T-cell (primary cell): ENCODE results near the gene VSIG4. TPM values are rescaled to one million over a fixed set of nuclear protein-coding genes. Genes with fewer than 3 reads are reported as not detected.
A peak's percentile ranks its signal among the peaks of the same experiment; 100 is the strongest.

Source experiments
- ATAC-seq, 4 experiments: fragments of 200-7000 bp in 3 of 4; fragments of 150-1000 bp in 1 of 4; cut with Tn5 transposase; replicated peaks in 1 of 4; 1 replicate in 3 of 4; 2 replicates in 1 of 4; pipeline ENCODE4 v1.10.0; 2021; ENCODE audit warnings: moderate library complexity in 3 of 4, mild to moderate bottlenecking in 2 of 4, moderate number of reproducible peaks in 1 of 4
- CTCF ChIA-PET, 2 donors: fragments of 300-600 bp; sonication (Branson Sonifier 250); formaldehyde crosslinking; loops; one replicate each; lab custom pipeline; 2022; ENCODE audit warnings: antibody characterized with exemption in 2 of 2; lab: Charles Lee
- POLR2A ChIA-PET, 2 donors: fragments of 300-600 bp; sonication (Branson Sonifier 250); formaldehyde crosslinking; loops; one replicate each; lab custom pipeline; 2022; ENCODE audit warnings: antibody characterized with exemption in 2 of 2; lab: Charles Lee
- DNase-seq, 35 experiments: peaks; one replicate each; pipeline versions ENCODE4 v3.0.0 to v3.0.0-alpha.2; 2013 to 2023
- H3K27ac ChIP-seq: one replicate; pipeline ENCODE4 v1.5.1; 2013; ENCODE audit warnings: low read length
- H3K27me3 ChIP-seq, 2 experiments: replicated peaks in 1 of 2; 1 replicate in 1 of 2; 2 replicates in 1 of 2; pipeline versions ENCODE4 v1.6.1 to v1.7.0; 2013; ENCODE audit warnings: low read length in 1 of 2, mixed read lengths in 1 of 2; ENCODE audit not compliant: control insufficient read depth in 2 of 2, insufficient read depth in 2 of 2; ENCODE audit errors: extremely low read depth in 1 of 2
- H3K36me3 ChIP-seq, 2 donors: 1 replicate in 1 of 2; 2 replicates in 1 of 2; pipeline versions ENCODE4 v1.6.1 to v1.7.0; 2013; ENCODE audit warnings: low read length in 1 of 2; ENCODE audit not compliant: control insufficient read depth in 2 of 2, insufficient read depth in 1 of 2; ENCODE audit errors: extremely low read depth in 1 of 2
- H3K4me1 ChIP-seq, 2 experiments: 1 replicate in 1 of 2; 2 replicates in 1 of 2; pipeline versions ENCODE4 v1.6.1 to v1.7.0; 2013; ENCODE audit warnings: low read length in 2 of 2, mixed read lengths in 1 of 2; ENCODE audit not compliant: insufficient read depth in 2 of 2, control insufficient read depth in 1 of 2; ENCODE audit errors: extremely low read depth in 1 of 2
- H3K4me3 ChIP-seq, 2 donors: 1 replicate in 1 of 2; 2 replicates in 1 of 2; pipeline versions ENCODE4 v1.5.1 to v1.7.0; 2013; ENCODE audit warnings: mild to moderate bottlenecking in 2 of 2, low read length in 1 of 2, moderate library complexity in 1 of 2; ENCODE audit not compliant: control insufficient read depth in 1 of 2; ENCODE audit errors: extremely low read depth in 1 of 2
- H3K9me3 ChIP-seq: 2 replicates; pipeline ENCODE4 v1.7.0; 2013
- H3K27ac Mint-ChIP-seq, 2 donors: one replicate each; pipeline ENCODE4 v1.8.0; 2020 to 2021; ENCODE audit warnings: mild to moderate bottlenecking in 2 of 2, mixed read lengths in 2 of 2
- H3K27me3 Mint-ChIP-seq, 2 donors: one replicate each; pipeline ENCODE4 v1.8.0; 2021 to 2022; ENCODE audit warnings: mixed read lengths in 2 of 2
- H3K36me3 Mint-ChIP-seq: one replicate; pipeline ENCODE4 v1.8.0; 2021; ENCODE audit warnings: mixed read lengths
- H3K4me1 Mint-ChIP-seq, 3 donors: one replicate each; pipeline ENCODE4 v1.8.0; 2020 to 2022; ENCODE audit warnings: mixed read lengths in 3 of 3, mild to moderate bottlenecking in 1 of 3
- H3K4me3 Mint-ChIP-seq, 3 donors: one replicate each; pipeline ENCODE4 v1.8.0; 2020 to 2022; ENCODE audit warnings: mild to moderate bottlenecking in 3 of 3, mixed read lengths in 3 of 3, moderate library complexity in 3 of 3
- H3K9me3 Mint-ChIP-seq, 3 donors: one replicate each; pipeline ENCODE4 v1.8.0; 2020 to 2022; ENCODE audit warnings: mixed read lengths in 3 of 3
- WGBS: methylation state at CpG from one replicate; pipeline ENCODE4 v1.1.5; 2013; ENCODE audit warnings: missing lambda C conversion rate; ENCODE audit not compliant: insufficient coverage; 5-methylcytosine and 5-hydroxymethylcytosine counted together
- total RNA-seq, 35 experiments: library from RNA in 6 of 35; stranded (reverse) in 6 of 35; fragments of 120-200 nt in 1 of 35; gene quantifications; one replicate each; pipeline versions ENCODE4 v1.2.1 to v1.2.4 and lab custom pipeline; 2013 to 2026

VSIG4 gene
- total RNA-seq, 5 donors from 2014 or later (not counting 1 experiment from before 2014, with no cell fraction given), result 0.18 to 0.54 (median 0.45) TPM; not detected in 1

GRCh38 chrX:66045894-66046293, 6.0 kb upstream of the VSIG4 start:
- POLR2A ChIA-PET, result no interaction called here

GRCh38 chrX:66043584-66043983, 3.7 kb upstream of the VSIG4 start:
- Histone ChIP-seq H3K27ac (no peak overlapping the region), H3K36me3 (no peaks in the 10 kb centered on the region), H3K4me1 (peaks cover 10 to 17% of the 10 kb centered on the region in 2 experiments), H3K27me3 (no peaks in the 10 kb centered on the region), H3K9me3 (no peaks in the 10 kb centered on the region), H3K4me3 (no peak overlapping the region)
- Mint-ChIP-seq H3K27me3 (no peaks in the 10 kb centered on the region), H3K36me3 (no peaks in the 10 kb centered on the region), H3K4me1 (peaks cover 22 to 33% (median 29%) of the 10 kb centered on the region in 3 donors), H3K27ac (no peak overlapping the region), H3K9me3 (no peaks in the 10 kb centered on the region), H3K4me3 (no peak overlapping the region)
- ATAC-seq, result no peak
- ChIA-PET POLR2A (interaction anchor here in 1 of 2 donors (0.6 kb wide), 1 partner anchor 77 kb away, joined by 3 read pairs; no protein-coding TSS in a partner anchor), CTCF (no interaction called here)
- no CpG with 5 or more reads among the region's 3 CpGs for WGBS
- DNase-seq, result no peak

More at GRCh38 chrX:66045894-66046293, 6.0 kb upstream of the VSIG4 start:
- Histone ChIP-seq H3K9me3 (no peaks in the 10 kb centered on the region), H3K36me3 (no peaks in the 10 kb centered on the region), H3K27me3 (no peaks in the 10 kb centered on the region), H3K27ac (peak overlapping the region; percentile 66), H3K4me1 (peaks cover 10 to 17% of the 10 kb centered on the region in 2 experiments), H3K4me3 (no peak overlapping the region)
- no peaks in the 10 kb centered on the region for H3K9me3 Mint-ChIP-seq
- peak overlapping the region in 1 of 3 donors; percentile 0 for H3K4me3 Mint-ChIP-seq
- H3K27me3 Mint-ChIP-seq, result no peaks in the 10 kb centered on the region
- CTCF ChIA-PET, result no interaction called here
- no peaks in the 10 kb centered on the region for H3K36me3 Mint-ChIP-seq
- peaks cover 22 to 35% (median 29%) of the 10 kb centered on the region in 3 donors for H3K4me1 Mint-ChIP-seq
- peak overlapping the region; percentile 79 for H3K27ac Mint-ChIP-seq
- no peak for ATAC-seq
- no peak for DNase-seq

GRCh38 chrX:66042307-66043077, 2.6 kb upstream of the VSIG4 start:
- Mint-ChIP-seq H3K4me3 (no peak overlapping the region), H3K27ac (no peak overlapping the region), H3K9me3 (no peaks in the 10 kb centered on the region), H3K4me1 (peaks cover 22 to 27% (median 27%) of the 10 kb centered on the region in 3 donors), H3K36me3 (no peaks in the 10 kb centered on the region), H3K27me3 (no peaks in the 10 kb centered on the region)
- Histone ChIP-seq H3K27ac (no peak overlapping the region), H3K9me3 (no peaks in the 10 kb centered on the region), H3K4me1 (peaks cover 10 to 13% of the 10 kb centered on the region in 2 experiments), H3K27me3 (no peaks in the 10 kb centered on the region), H3K36me3 (no peaks in the 10 kb centered on the region), H3K4me3 (no peak overlapping the region)
- 50% methylated on average over 1 of the region's 3 CpGs for WGBS
- DNase-seq, result no peak
- ATAC-seq, result no peak
- POLR2A ChIA-PET, result no interaction called here
- CTCF ChIA-PET, result no interaction called here

GRCh38 chrX:66038115-66038514, 1.8 kb downstream of the VSIG4 start:
- Mint-ChIP-seq H3K9me3 (no peaks in the 10 kb centered on the region), H3K4me3 (no peak overlapping the region), H3K27me3 (no peaks in the 10 kb centered on the region), H3K4me1 (peaks cover 0 to 5% (median 3%) of the 10 kb centered on the region in 3 donors), H3K27ac (no peak overlapping the region), H3K36me3 (no peaks in the 10 kb centered on the region)
- Histone ChIP-seq H3K4me1 (no peaks in the 10 kb centered on the region), H3K36me3 (no peaks in the 10 kb centered on the region), H3K27me3 (no peaks in the 10 kb centered on the region), H3K27ac (no peak overlapping the region), H3K9me3 (no peaks in the 10 kb centered on the region), H3K4me3 (no peak overlapping the region)
- ATAC-seq, result peak in 1 of 4 experiments; percentile 19
- POLR2A ChIA-PET, result interaction anchor here in 1 of 2 donors (0.6 kb wide), 1 partner anchor 132 kb away, joined by 4 read pairs; no protein-coding TSS in a partner anchor
- CTCF ChIA-PET, result interaction anchor here in 1 of 2 donors (0.5 kb wide), 1 partner anchor 315 kb away, joined by 3 read pairs; no protein-coding TSS in a partner anchor
- no peak for DNase-seq
- WGBS, result no CpG with 5 or more reads among the region's 1 CpG

- Histone ChIP-seq H3K4me1 (no peaks in the 10 kb centered on the region), H3K27ac (no peak overlapping the region), H3K4me3 (no peak overlapping the region), H3K36me3 (no peaks in the 10 kb centered on the region), H3K27me3 (no peaks in the 10 kb centered on the region), H3K9me3 (no peaks in the 10 kb centered on the region)
- CTCF ChIA-PET, result no interaction called here
- DNase-seq (no peak), ATAC-seq (no peak)
- WGBS, result no CpG with 5 or more reads among the region's 1 CpG
- no peaks in the 10 kb centered on the region for H3K36me3 Mint-ChIP-seq
- H3K4me3 Mint-ChIP-seq, result no peak overlapping the region
- H3K27ac Mint-ChIP-seq, result no peak overlapping the region
- H3K27me3 Mint-ChIP-seq, result no peaks in the 10 kb centered on the region
- H3K4me1 Mint-ChIP-seq, result peaks cover 0 to 5% (median 3%) of the 10 kb centered on the region in 3 donors
- no peaks in the 10 kb centered on the region for H3K9me3 Mint-ChIP-seq
- POLR2A ChIA-PET, result interaction anchor here in 1 of 2 donors (0.8 kb wide), 1 partner anchor 338 kb away, joined by 4 read pairs; no protein-coding TSS in a partner anchor
Measured at GRCh38 chrX:66036231-66036630, 3.6 kb downstream of the VSIG4 start.

GRCh38 chrX:66035667-66036066, 4.2 kb downstream of the VSIG4 start:
- CTCF ChIA-PET, result interaction anchor here in 1 of 2 donors (0.6 kb wide), 1 partner anchor 168 kb away, joined by 3 read pairs; no protein-coding TSS in a partner anchor

More at GRCh38 chrX:66035667-66036066, 4.2 kb downstream of the VSIG4 start:
- H3K4me1 Mint-ChIP-seq, result peaks cover 0 to 5% (median 3%) of the 10 kb centered on the region in 3 donors
- H3K27me3 Mint-ChIP-seq, result no peaks in the 10 kb centered on the region
- H3K4me3 Mint-ChIP-seq, result no peak overlapping the region
- Histone ChIP-seq H3K27me3 (no peaks in the 10 kb centered on the region), H3K4me3 (no peak overlapping the region), H3K9me3 (no peaks in the 10 kb centered on the region), H3K36me3 (no peaks in the 10 kb centered on the region), H3K4me1 (peaks cover 0 to 3% of the 10 kb centered on the region in 2 experiments), H3K27ac (no peak overlapping the region)
- DNase-seq (no peak), ATAC-seq (no peak)
- POLR2A ChIA-PET, result interaction anchor here (0.8 to 1.0 kb wide), 2 partner anchors 11 to 338 kb away, joined by 3 to 4 read pairs; no protein-coding TSS in a partner anchor
- H3K27ac Mint-ChIP-seq, result no peak overlapping the region
- no peaks in the 10 kb centered on the region for H3K36me3 Mint-ChIP-seq
- no peaks in the 10 kb centered on the region for H3K9me3 Mint-ChIP-seq
